ENCODE data around the gene CHRNA9. TPM values are rescaled to one million over a fixed set of nuclear protein-coding genes. Genes with fewer than 3 reads are reported as not detected.

CHRNA9 gene
- total RNA-seq, 1 donor from 2014 or later = 0.43 TPM

DNA sequence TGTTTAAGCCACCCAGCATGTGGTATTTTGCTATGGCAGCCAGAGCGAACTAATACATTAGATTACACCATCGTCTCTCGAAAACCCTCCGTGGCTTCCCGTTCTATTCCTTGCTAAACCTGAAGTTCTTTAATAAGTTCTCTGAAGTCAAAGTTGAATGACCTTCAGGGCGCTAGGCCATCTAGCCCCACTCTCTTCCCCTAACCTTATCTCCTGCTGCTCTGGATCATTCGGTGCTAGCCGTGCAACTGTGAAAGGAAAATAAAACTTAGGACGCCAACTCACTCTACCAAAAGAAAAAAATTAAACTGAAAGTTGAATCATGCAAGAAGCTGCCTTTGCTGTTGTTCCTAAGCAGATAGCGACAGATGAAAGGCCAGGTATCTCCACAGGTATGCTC lies 40.0 kb downstream of the CHRNA9 start:
- Mint-ChIP-seq H3K27ac (no peak overlapping the region), H3K27me3 (no peaks in the 10 kb centered on the region), H3K4me1 (ENCODE audit: low read depth) (peaks cover under 1% of the 10 kb centered on the region), H3K36me3 (ENCODE audit: insufficient read depth) (no peaks in the 10 kb centered on the region), H3K9me3 (ENCODE audit: low read depth) (peaks cover under 1% of the 10 kb centered on the region), H3K4me3 (ENCODE audit: low read depth) (no peak overlapping the region)
- DNase-seq (ENCODE audit: low spot score, unreplicated experiment) = no peak
- TF ChIP-seq, protein P1, sequence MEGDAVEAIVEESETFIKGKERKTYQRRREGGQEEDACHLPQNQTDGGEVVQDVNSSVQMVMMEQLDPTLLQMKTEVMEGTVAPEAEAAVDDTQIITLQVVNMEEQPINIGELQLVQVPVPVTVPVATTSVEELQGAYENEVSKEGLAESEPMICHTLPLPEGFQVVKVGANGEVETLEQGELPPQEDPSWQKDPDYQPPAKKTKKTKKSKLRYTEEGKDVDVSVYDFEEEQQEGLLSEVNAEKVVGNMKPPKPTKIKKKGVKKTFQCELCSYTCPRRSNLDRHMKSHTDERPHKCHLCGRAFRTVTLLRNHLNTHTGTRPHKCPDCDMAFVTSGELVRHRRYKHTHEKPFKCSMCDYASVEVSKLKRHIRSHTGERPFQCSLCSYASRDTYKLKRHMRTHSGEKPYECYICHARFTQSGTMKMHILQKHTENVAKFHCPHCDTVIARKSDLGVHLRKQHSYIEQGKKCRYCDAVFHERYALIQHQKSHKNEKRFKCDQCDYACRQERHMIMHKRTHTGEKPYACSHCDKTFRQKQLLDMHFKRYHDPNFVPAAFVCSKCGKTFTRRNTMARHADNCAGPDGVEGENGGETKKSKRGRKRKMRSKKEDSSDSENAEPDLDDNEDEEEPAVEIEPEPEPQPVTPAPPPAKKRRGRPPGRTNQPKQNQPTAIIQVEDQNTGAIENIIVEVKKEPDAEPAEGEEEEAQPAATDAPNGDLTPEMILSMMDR (IDR thresholded peaks at IDR 0.05; ENCODE audit: unreplicated experiment) = no peak

DNA sequence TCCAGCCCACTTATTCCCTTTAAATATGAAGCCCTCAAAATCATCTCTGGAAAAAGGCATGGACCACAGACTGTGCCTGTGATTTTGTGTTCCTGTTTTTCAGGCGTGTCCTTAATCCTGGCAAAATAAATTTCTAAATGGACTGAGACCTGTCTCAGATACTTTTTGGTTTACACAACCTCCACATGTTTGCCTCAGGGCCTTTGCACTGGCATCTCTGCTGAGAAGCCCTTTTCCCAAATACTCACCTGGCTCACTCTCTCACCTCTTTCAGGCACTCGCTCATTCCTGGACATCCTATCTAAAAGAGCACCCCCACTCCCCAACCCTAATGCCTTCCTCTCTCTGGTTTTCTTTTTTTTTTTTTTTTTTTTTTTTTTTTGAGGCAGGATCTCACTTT lies 40.5 kb downstream of the CHRNA9 start:
- Mint-ChIP-seq H3K9me3 (ENCODE audit: low read depth) (no peaks in the 10 kb centered on the region), H3K36me3 (ENCODE audit: insufficient read depth) (no peaks in the 10 kb centered on the region), H3K4me1 (ENCODE audit: low read depth) (no peaks in the 10 kb centered on the region), H3K27ac (no peak overlapping the region), H3K27me3 (no peaks in the 10 kb centered on the region), H3K4me3 (ENCODE audit: low read depth) (no peak overlapping the region)
- DNase-seq (ENCODE audit: low spot score, unreplicated experiment) = no peak
- TF ChIP-seq, protein P1 (IDR thresholded peaks at IDR 0.05; ENCODE audit: unreplicated experiment) = no peak

DNA sequence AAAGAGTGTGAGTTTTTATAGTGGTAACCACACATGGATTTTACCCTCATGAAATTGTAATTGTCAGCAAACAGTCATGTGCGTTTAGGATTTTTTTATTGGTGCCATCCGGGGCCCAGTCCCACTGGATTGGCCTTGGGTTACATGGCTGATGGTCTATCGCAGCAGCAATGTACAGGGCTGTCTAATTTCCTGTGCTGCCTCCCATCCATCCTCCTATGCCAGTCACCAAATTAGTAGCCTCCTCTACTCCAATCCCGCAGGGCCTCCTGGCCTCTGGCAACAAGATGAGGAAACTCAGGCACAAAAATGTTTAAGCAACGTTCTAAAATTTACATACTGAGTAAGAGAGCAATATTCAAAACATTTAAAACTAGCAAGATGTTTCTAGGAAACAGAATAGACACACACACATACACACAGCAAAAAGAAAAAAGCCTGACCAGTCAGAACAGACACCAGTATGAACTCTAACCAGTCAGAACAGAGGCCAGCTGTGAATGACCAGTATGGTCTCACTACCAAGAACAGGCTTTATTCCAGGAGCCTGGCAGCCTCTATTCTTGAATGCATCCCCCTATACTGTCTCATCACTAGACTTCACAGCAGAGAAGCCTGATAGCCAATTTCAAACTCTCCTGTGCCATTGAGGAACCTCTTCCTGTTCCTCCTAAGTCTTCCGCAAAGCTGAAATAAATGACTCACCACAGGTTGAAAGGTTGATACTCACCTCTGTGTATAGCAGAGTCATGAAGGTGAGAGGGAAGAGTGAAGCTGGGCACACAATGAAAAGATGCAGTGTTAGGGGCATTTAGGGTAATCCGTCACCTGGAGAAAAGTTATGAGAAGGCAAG lies 42.6 kb downstream of the CHRNA9 start:
- no peak for DNase-seq (ENCODE audit: low spot score, unreplicated experiment)
- TF ChIP-seq, protein P1 (IDR thresholded peaks at IDR 0.05; ENCODE audit: unreplicated experiment) = no peak

DNA sequence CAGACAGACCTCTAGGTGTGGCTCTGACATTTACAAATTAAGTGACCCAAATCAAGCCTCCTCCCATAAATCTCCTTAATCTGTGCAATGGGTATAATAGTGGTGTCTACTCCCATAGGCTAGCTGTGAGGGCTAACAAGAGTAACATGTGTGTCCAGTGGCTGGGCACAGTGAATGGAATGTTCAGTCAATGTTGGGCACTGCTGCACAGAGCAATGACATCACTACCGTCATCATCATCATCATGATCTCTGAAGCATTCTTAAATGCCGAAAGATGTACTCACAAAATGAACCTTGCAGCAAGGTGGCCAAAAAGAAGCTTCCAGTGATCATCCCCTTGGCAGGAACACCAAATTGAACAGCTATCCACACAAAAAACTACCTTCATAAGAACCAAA lies 43.5 kb downstream of the CHRNA9 start:
- Mint-ChIP-seq H3K9me3 (ENCODE audit: low read depth) (no peaks in the 10 kb centered on the region), H3K36me3 (ENCODE audit: insufficient read depth) (no peaks in the 10 kb centered on the region), H3K4me3 (ENCODE audit: low read depth) (no peak overlapping the region), H3K4me1 (ENCODE audit: low read depth) (no peaks in the 10 kb centered on the region), H3K27ac (no peak overlapping the region), H3K27me3 (no peaks in the 10 kb centered on the region)
- TF ChIP-seq, protein P1 (IDR thresholded peaks at IDR 0.05; ENCODE audit: unreplicated experiment) = no peak
- DNase-seq (ENCODE audit: low spot score, unreplicated experiment) = no peak

More for the DNA sequence above, 42.6 kb downstream of the CHRNA9 start:
- Mint-ChIP-seq H3K4me1 (ENCODE audit: low read depth) (no peaks in the 10 kb centered on the region), H3K27ac (no peak overlapping the region), H3K36me3 (ENCODE audit: insufficient read depth) (no peaks in the 10 kb centered on the region), H3K9me3 (ENCODE audit: low read depth) (no peaks in the 10 kb centered on the region), H3K27me3 (no peaks in the 10 kb centered on the region), H3K4me3 (ENCODE audit: low read depth) (no peak overlapping the region)

DNA sequence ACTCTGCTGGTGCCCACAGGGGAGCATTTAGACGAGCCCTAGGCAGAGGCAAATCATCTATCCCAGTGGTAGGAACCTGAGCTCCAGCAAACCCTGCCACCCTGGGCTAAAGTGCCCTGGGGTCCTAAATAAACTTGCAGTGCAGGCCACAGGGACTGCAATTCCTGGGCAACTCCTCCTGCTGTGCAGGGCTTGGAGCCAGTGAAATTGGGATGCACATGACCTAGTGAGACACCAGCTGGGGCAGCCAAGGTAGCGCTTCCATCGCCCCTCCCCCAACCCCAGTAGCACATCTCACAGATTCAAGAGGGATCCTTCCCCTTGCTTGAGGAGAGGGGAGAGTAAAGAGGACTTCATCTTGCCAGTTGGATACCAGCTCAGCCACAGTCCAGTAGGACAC lies 44.1 kb downstream of the CHRNA9 start:
- no peaks in the 10 kb centered on the region for H3K4me1 Mint-ChIP-seq (ENCODE audit: low read depth)

More for the DNA sequence above, 44.1 kb downstream of the CHRNA9 start:
- Mint-ChIP-seq H3K27ac (no peak overlapping the region), H3K36me3 (ENCODE audit: insufficient read depth) (no peaks in the 10 kb centered on the region), H3K9me3 (ENCODE audit: low read depth) (no peaks in the 10 kb centered on the region), H3K4me3 (ENCODE audit: low read depth) (no peak overlapping the region), H3K27me3 (no peaks in the 10 kb centered on the region)
- TF ChIP-seq, protein P1 (IDR thresholded peaks at IDR 0.05; ENCODE audit: unreplicated experiment) = no peak
- DNase-seq (ENCODE audit: low spot score, unreplicated experiment) = no peak

Measured in progenitor cell of endocrine pancreas (in vitro differentiated cells).